Measurements from ENCODE around the gene PRIM2.
"Not testable (repeated sequence)": the region's sequence is repeated elsewhere in the genome, so short reads cannot be mapped to it uniquely, and the experiment has no call there.

PRIM2 gene

GRCh38 chr6:57449496-57450066 is 132.2 kb downstream of the PRIM2 start:
- H3K9me3 ChIP-seq; DNase-seq; H3K4me3 ChIP-seq (ENCODE audit: low read depth, low read length); H3K27me3 ChIP-seq; H3K4me1 ChIP-seq; H3K36me3 ChIP-seq: not testable (repeated sequence)

GRCh38 chr6:57459781-57460180 is 142.4 kb downstream of the PRIM2 start:
- not testable (repeated sequence) for H3K4me1 ChIP-seq; H3K36me3 ChIP-seq; DNase-seq; H3K9me3 ChIP-seq; H3K27me3 ChIP-seq; H3K4me3 ChIP-seq (ENCODE audit: low read depth, low read length)

- not testable (repeated sequence) for H3K36me3 ChIP-seq; H3K4me1 ChIP-seq; H3K4me3 ChIP-seq (ENCODE audit: low read depth, low read length); H3K9me3 ChIP-seq; H3K27me3 ChIP-seq
- peak; percentile 6 for DNase-seq
Measured at GRCh38 chr6:57461022-57461421, 143.6 kb downstream of the PRIM2 start.

GRCh38 chr6:57463809-57464208 is 146.4 kb downstream of the PRIM2 start:
- H3K9me3 ChIP-seq; H3K27me3 ChIP-seq; H3K4me1 ChIP-seq; DNase-seq; H3K4me3 ChIP-seq (ENCODE audit: low read depth, low read length); H3K36me3 ChIP-seq: not testable (repeated sequence)

GRCh38 chr6:57465968-57466367 is 148.5 kb downstream of the PRIM2 start:
- H3K4me1 ChIP-seq; H3K4me3 ChIP-seq (ENCODE audit: low read depth, low read length); DNase-seq; H3K9me3 ChIP-seq; H3K27me3 ChIP-seq; H3K36me3 ChIP-seq: not testable (repeated sequence)

- H3K4me3 ChIP-seq (ENCODE audit: low read depth, low read length), result no peak overlapping the region
- no peaks in the 10 kb centered on the region for H3K4me1 ChIP-seq
- H3K36me3 ChIP-seq, result no peaks in the 10 kb centered on the region
- H3K9me3 ChIP-seq, result no peaks in the 10 kb centered on the region
- no peak for TF ChIP-seq CTCF (IDR thresholded peaks at IDR 0.05; ENCODE audit: low read depth, low read length)
- DNase-seq, result no peak
- no peaks in the 10 kb centered on the region for H3K27me3 ChIP-seq
Measured at GRCh38 chr6:57469072-57469471, 151.6 kb downstream of the PRIM2 start.

- not testable (repeated sequence) for H3K4me1 ChIP-seq; DNase-seq; H3K27me3 ChIP-seq; H3K9me3 ChIP-seq; H3K36me3 ChIP-seq; H3K4me3 ChIP-seq (ENCODE audit: low read depth, low read length)
Measured at GRCh38 chr6:57470148-57470547, 152.7 kb downstream of the PRIM2 start.

- H3K4me3 ChIP-seq (ENCODE audit: low read depth, low read length); H3K4me1 ChIP-seq; H3K9me3 ChIP-seq; H3K27me3 ChIP-seq; H3K36me3 ChIP-seq; DNase-seq: not testable (repeated sequence)
Measured at GRCh38 chr6:57471314-57471864, 154.0 kb downstream of the PRIM2 start.

GRCh38 chr6:57472861-57473362 is 155.5 kb downstream of the PRIM2 start:
- not testable (repeated sequence) for H3K36me3 ChIP-seq; H3K27me3 ChIP-seq; H3K4me1 ChIP-seq; H3K9me3 ChIP-seq; H3K4me3 ChIP-seq (ENCODE audit: low read depth, low read length); DNase-seq

- H3K4me3 ChIP-seq (ENCODE audit: low read depth, low read length); H3K36me3 ChIP-seq; H3K4me1 ChIP-seq; H3K27me3 ChIP-seq; H3K9me3 ChIP-seq; DNase-seq: not testable (repeated sequence)
Measured at GRCh38 chr6:57474862-57475475, 157.5 kb downstream of the PRIM2 start.

GRCh38 chr6:57475656-57476055 is 158.2 kb downstream of the PRIM2 start:
- H3K4me1 ChIP-seq; H3K4me3 ChIP-seq (ENCODE audit: low read depth, low read length); DNase-seq; H3K36me3 ChIP-seq; H3K27me3 ChIP-seq; H3K9me3 ChIP-seq: not testable (repeated sequence)

GRCh38 chr6:57480194-57480593 is 162.8 kb downstream of the PRIM2 start:
- H3K27me3 ChIP-seq; H3K36me3 ChIP-seq; H3K9me3 ChIP-seq; H3K4me1 ChIP-seq; H3K4me3 ChIP-seq (ENCODE audit: low read depth, low read length); DNase-seq: not testable (repeated sequence)

GRCh38 chr6:57481121-57481520 is 163.7 kb downstream of the PRIM2 start:
- H3K4me1 ChIP-seq; H3K4me3 ChIP-seq (ENCODE audit: low read depth, low read length); H3K27me3 ChIP-seq; H3K9me3 ChIP-seq; H3K36me3 ChIP-seq; DNase-seq: not testable (repeated sequence)

- not testable (repeated sequence) for H3K4me1 ChIP-seq; DNase-seq; H3K27me3 ChIP-seq; H3K4me3 ChIP-seq (ENCODE audit: low read depth, low read length); H3K9me3 ChIP-seq; H3K36me3 ChIP-seq
Measured at GRCh38 chr6:57482471-57482870, 165.0 kb downstream of the PRIM2 start.

- H3K36me3 ChIP-seq; H3K9me3 ChIP-seq; H3K4me3 ChIP-seq (ENCODE audit: low read depth, low read length); H3K4me1 ChIP-seq; H3K27me3 ChIP-seq; DNase-seq: not testable (repeated sequence)
Measured at GRCh38 chr6:57486494-57487081, 169.2 kb downstream of the PRIM2 start.
